ENCODE results near the gene MBD3L3. TPM values are rescaled to one million over a fixed set of nuclear protein-coding genes. Genes with fewer than 3 reads are reported as not detected.
A peak's percentile ranks its signal among the peaks of the same experiment; 100 is the strongest.

MBD3L3 gene
- total and polyA plus RNA-seq, 2 experiments from 2014 or later = not detected

- Histone ChIP-seq H3K9me2 (ENCODE audit: insufficient read depth) (no peaks in the 10 kb centered on the region), H3K79me2 (ENCODE audit: insufficient read depth) (peaks cover 27% of the 10 kb centered on the region), H3K4me1 (ENCODE audit: insufficient read depth) (peaks cover 17% of the 10 kb centered on the region), H3K9me3 (ENCODE audit: low read depth) (no peaks in the 10 kb centered on the region), H4K20me1 (ENCODE audit: insufficient read depth) (no peaks in the 10 kb centered on the region), H3K9ac (no peak overlapping the region), H3K4me2 (ENCODE audit: unreplicated experiment) (no peak overlapping the region), H3K36me3 (ENCODE audit: low read depth) (peaks cover 44% of the 10 kb centered on the region), H2AFZ (no peak overlapping the region), H3K27me3 (replicated peaks; ENCODE audit: insufficient read depth) (no peaks in the 10 kb centered on the region), H3K27ac (no peak overlapping the region), H3F3A (ENCODE audit: insufficient read depth) (peaks cover 12% of the 10 kb centered on the region; the same call in 1 of the 2 replicates), H3K4me3 (no peak overlapping the region)
- WGBS, 2 experiments (ENCODE audit: low coverage in 1 of 2, low lambda C conversion rate in 2 of 2, missing lambda C conversion rate in 2 of 2) = 98 to 99% methylated on average over 6 of the region's 6 CpGs
- in situ Hi-C loops (cut with MboI) = no loop called here
- DNase-seq = no peak
- TF ChIP-seq EZH2 (IDR thresholded peaks at IDR 0.05; ENCODE audit: insufficient read depth, poor library complexity, severe bottlenecking) (no peak), EZH2phosphoT487 (IDR thresholded peaks at IDR 0.05; ENCODE audit: insufficient read depth, low read depth) (no peak)
Measured at GRCh38 chr19:7072541-7072940, 14.1 kb upstream of the MBD3L3 start.

- Histone ChIP-seq H4K20me1 (ENCODE audit: insufficient read depth) (no peaks in the 10 kb centered on the region), H3K4me3 (peak overlapping the region; percentile 95), H3K9me3 (ENCODE audit: low read depth) (no peaks in the 10 kb centered on the region), H2AFZ (peak overlapping the region; percentile 94), H3K27me3 (replicated peaks; ENCODE audit: insufficient read depth) (no peaks in the 10 kb centered on the region), H3K9ac (peak overlapping the region; percentile 93), H3K9me2 (ENCODE audit: insufficient read depth) (no peaks in the 10 kb centered on the region), H3K27ac (peak overlapping the region; percentile 68), H3K4me1 (ENCODE audit: insufficient read depth) (peaks cover 18% of the 10 kb centered on the region), H3F3A (ENCODE audit: insufficient read depth) (peaks cover 11% of the 10 kb centered on the region; the same call in 1 of the 2 replicates), H3K4me2 (ENCODE audit: unreplicated experiment) (peak overlapping the region; percentile 95), H3K36me3 (ENCODE audit: low read depth) (peaks cover 19% of the 10 kb centered on the region), H3K79me2 (ENCODE audit: insufficient read depth) (peaks cover 27% of the 10 kb centered on the region)
- in situ Hi-C loops (cut with MboI) = no loop called here
- 2% methylated on average over 12 of the region's 12 CpGs for WGBS, 2 experiments (ENCODE audit: low coverage in 1 of 2, low lambda C conversion rate in 2 of 2, missing lambda C conversion rate in 2 of 2)
- TF ChIP-seq EZH2 (IDR thresholded peaks at IDR 0.05; ENCODE audit: insufficient read depth, poor library complexity, severe bottlenecking) = no peak
- no peak for TF ChIP-seq EZH2phosphoT487 (IDR thresholded peaks at IDR 0.05; ENCODE audit: insufficient read depth, low read depth)
- DNase-seq = peak; percentile 71
Measured at GRCh38 chr19:7069904-7070226, 11.4 kb upstream of the MBD3L3 start.

DNA sequence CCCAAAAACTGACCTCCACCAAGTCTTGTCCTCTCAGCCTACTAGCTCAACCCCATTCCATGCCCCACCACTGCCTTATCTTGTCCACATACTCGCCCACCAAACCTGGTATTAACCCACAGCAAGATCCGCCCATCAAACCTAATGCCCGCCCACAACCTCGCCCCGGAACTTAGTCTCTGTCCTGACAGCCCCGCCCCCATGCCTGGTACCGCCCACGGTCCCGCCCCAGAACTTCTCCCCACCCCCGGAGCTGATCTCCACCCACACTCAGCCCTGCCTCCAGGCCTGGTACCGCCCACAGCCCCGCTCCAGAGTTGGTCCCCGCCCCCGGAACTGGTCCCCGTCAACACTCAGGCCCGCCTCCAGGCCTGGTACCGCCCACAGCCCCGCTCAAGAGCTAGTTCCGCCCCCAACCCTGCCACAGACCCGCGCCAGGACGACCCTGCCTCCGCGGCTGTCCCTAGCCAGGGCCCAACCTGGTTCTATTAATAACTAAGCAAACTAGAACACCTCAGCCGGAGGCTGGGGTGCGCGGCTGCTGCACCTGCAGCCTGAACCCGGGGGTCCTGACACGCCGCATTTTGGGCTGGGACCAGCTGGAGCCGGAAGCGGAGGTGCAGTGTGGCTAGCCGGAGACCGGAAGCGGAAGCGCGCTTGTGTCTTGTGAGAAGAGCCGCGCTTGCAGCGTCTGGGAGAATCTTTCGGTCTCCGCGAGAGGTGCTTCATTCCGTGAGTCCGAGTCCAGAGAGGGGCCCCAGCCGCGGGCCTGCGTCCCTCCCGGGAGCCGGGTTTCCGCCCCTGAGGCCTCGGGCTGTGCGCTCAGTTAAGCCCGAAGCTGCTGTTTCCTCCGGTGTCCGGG lies 10.8 kb upstream of the MBD3L3 start, which contains the start of gene ZNF557:
Gene ZNF557, plus strand, starts transcription at position 662 of the 862 bp plus-strand sequence. CDS start 5,372 bp downstream, outside the sequence.
- H3F3A ChIP-seq (ENCODE audit: insufficient read depth) = peaks cover 11% of the 10 kb centered on the region; the same call in 1 of the 2 replicates
- H3K4me3 ChIP-seq = peak within 1 kb of the TSS; percentile 95

DNA sequence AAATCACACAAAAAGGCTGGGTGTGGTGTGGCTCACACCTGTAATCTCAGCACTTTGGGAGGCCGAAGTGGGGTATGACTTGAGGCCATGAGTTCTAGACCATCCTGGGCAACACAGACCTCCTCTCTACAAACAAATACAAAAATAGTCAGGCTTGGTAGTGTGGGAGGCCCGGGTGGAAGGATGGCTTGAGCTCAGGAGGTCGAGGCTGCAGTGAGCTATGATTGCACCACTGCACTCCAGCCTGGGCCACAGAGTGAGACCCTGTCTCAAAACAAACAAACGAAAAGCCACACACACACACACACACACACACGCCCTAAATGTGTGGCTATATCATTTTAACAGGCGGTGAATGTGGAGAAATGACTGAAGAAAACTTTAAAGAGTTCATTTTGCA lies 10.1 kb upstream of the MBD3L3 start:
- TF ChIP-seq EZH2phosphoT487 (IDR thresholded peaks at IDR 0.05; ENCODE audit: insufficient read depth, low read depth) = no peak
- TF ChIP-seq EZH2 (IDR thresholded peaks at IDR 0.05; ENCODE audit: insufficient read depth, poor library complexity, severe bottlenecking) = no peak
- Histone ChIP-seq H3K4me3 (peak overlapping the region; percentile 95; the same call in 1 of the 2 replicates), H3K9me2 (ENCODE audit: insufficient read depth) (no peaks in the 10 kb centered on the region), H4K20me1 (ENCODE audit: insufficient read depth) (no peaks in the 10 kb centered on the region), H3K27ac (no peak overlapping the region), H3K27me3 (replicated peaks; ENCODE audit: insufficient read depth) (no peaks in the 10 kb centered on the region), H3F3A (ENCODE audit: insufficient read depth) (peaks cover 11% of the 10 kb centered on the region; the same call in 1 of the 2 replicates), H3K4me1 (ENCODE audit: insufficient read depth) (peaks cover 18% of the 10 kb centered on the region), H2AFZ (peak overlapping the region; percentile 54), H3K9me3 (ENCODE audit: low read depth) (no peaks in the 10 kb centered on the region), H3K4me2 (ENCODE audit: unreplicated experiment) (no peak overlapping the region), H3K79me2 (ENCODE audit: insufficient read depth) (peaks cover 27% of the 10 kb centered on the region), H3K36me3 (ENCODE audit: low read depth) (peaks cover 15% of the 10 kb centered on the region), H3K9ac (no peak overlapping the region)
- in situ Hi-C loops (cut with MboI) = no loop called here
- no peak for DNase-seq
- 78 to 79% methylated on average over 6 of the region's 6 CpGs for WGBS, 2 experiments (ENCODE audit: low coverage in 1 of 2, low lambda C conversion rate in 2 of 2, missing lambda C conversion rate in 2 of 2)

More for the DNA sequence above, 10.8 kb upstream of the MBD3L3 start, which contains the start of gene ZNF557:
- Histone ChIP-seq H3K9me3 (ENCODE audit: low read depth) (no peaks in the 10 kb centered on the region), H3K9ac (peak within 1 kb of the TSS; percentile 93), H3K79me2 (ENCODE audit: insufficient read depth) (peaks cover 27% of the 10 kb centered on the region), H3K27me3 (replicated peaks; ENCODE audit: insufficient read depth) (no peaks in the 10 kb centered on the region), H2AFZ (peak within 1 kb of the TSS; percentile 94), H3K27ac (peak within 1 kb of the TSS; percentile 68), H3K9me2 (ENCODE audit: insufficient read depth) (no peaks in the 10 kb centered on the region), H4K20me1 (ENCODE audit: insufficient read depth) (no peaks in the 10 kb centered on the region), H3K4me2 (ENCODE audit: unreplicated experiment) (peak within 1 kb of the TSS; percentile 95), H3K36me3 (ENCODE audit: low read depth) (peaks cover 17% of the 10 kb centered on the region), H3K4me1 (ENCODE audit: insufficient read depth) (peaks cover 18% of the 10 kb centered on the region)
- no peak for TF ChIP-seq EZH2phosphoT487 (IDR thresholded peaks at IDR 0.05; ENCODE audit: insufficient read depth, low read depth)
- no peak for TF ChIP-seq EZH2 (IDR thresholded peaks at IDR 0.05; ENCODE audit: insufficient read depth, poor library complexity, severe bottlenecking)
- in situ Hi-C loops (cut with MboI) = no loop called here
- DNase-seq = peak; percentile 99
- WGBS, 2 experiments (ENCODE audit: low coverage in 1 of 2, low lambda C conversion rate in 2 of 2, missing lambda C conversion rate in 2 of 2) = 1% methylated on average over 43 to 55 of the region's 56 CpGs

All from GM23248 (cell line).